Stimulated activated naive CD8-positive, alpha-beta T cell treated with anti-CD3 and anti-CD28 coated beads, Interleukin-15, Interleukin-2, amounts not matched to agents 100 U/mL and 50 U/mL, for 24 hours (primary cell): ENCODE measurements around the gene C2orf42.
A peak's percentile ranks its signal among the peaks of the same experiment; 100 is the strongest.
"Not testable (repeated sequence)": the region's sequence is repeated elsewhere in the genome, so short reads cannot be mapped to it uniquely, and the experiment has no call there.

Source experiments
- ATAC-seq: fragments of 150-1000 bp; cut with Tn5 transposase; one replicate; pipeline ENCODE4 v1.10.0; 2021
- DNase-seq: peaks from one replicate; pipeline ENCODE4 v3.0.0; 2021

Gene C2orf42

DNA sequence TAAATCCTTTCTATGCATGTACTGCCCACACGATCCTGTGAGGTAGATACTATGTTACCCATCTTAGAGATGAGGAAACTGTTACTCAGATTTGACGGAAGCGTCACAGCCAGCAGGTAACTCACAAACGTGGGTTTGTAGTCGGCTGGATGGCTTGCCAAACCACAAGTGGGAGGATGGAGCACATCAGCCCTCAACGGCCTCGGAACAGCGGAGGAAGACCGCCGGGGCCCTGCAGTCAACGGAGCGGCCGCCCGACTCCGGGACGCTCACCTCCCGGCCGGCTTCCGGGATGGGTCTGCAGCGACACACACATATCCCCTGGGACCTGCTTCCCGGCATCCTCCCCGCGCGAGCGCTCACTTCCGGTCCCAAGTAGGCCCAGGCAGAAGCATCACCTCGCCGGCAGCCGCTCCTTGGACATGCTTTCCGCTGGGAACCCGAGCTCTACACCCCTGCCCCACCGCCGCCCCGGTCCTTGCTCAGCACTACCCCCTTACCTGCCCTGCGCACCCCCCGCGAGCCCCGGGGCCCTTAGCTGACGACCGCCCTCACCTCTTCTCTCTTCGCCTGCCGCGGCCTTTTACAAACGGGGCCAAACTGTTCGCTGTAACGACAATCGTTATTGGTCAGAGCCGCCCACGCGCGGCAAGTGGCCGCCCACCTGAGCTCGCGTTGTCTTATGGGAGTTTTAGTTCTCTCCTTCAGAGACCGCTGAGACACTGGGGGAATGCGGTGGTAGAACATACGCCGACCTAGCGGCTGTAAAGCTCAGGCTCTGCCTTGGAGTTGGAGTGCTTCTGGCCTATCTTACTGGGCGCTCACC lies at the start of gene C2orf42:
C2orf42 (minus strand) TSS at position 602 of the 826 bp plus-strand sequence. CDS start 9,034 bp downstream, outside the sequence.
- ATAC-seq (peak; percentile 93), DNase-seq (peak; percentile 95)

DNA sequence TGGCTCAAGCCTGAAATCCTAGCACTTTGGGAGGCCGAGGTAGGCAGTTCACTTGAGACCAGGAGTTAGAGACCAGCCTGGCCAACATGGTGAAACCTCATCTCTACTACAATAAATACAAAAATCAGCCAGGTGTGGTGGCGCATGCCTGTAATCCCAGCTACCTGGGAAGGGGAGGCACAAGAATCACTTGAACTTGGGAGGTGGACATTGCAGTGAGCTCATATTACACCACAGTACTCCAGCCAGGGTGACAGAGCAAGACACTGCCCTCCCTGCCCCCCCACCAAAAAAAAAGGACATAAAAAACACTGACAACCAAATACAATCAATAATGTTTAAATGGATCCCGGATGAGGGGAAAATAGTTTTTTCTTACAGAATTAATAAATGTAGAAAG lies 49.8 kb upstream of the C2orf42 start:
- DNase-seq (no peak), ATAC-seq (no peak)

DNA sequence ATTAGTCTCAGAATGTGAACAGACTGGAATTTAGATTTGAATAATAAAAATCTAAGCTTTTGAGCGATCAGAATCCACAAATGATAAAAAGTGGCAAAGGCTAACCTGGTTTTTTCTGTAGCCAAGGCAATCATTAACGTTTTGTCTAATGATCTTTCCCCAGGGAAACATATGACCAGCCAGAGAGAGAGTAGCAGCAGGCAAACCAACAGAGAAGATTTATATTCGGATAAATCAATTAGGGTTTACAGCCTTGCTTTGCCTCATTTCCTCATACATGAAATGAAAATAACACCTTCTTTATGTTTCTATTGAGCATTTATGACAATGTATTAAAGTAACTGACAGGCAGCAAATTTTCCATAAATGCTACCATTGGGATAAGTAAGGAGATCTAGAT lies 43.1 kb upstream of the C2orf42 start:
- no peak for ATAC-seq

DNA sequence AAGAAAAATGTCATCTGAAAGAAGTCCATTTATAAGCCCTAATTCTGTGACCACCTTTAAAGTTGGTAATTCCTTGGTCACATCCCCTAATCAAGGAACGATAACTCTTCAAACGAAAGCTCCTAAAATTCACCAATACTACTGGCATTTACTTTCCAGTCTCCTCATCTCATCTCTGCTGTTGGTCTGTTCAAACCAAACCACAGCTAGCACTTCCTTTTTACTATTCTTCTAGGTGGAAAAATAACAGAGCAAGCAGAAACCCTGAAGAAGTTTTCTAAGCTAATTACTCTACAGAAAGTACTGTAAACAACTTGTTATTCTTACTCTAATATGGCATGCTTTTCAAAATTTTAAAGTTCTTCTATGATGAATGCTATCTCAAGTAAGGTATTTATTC lies 36.0 kb upstream of the C2orf42 start:
- ATAC-seq: no peak
- DNase-seq: no peak

More for the DNA sequence above, 43.1 kb upstream of the C2orf42 start:
- DNase-seq: no peak

DNA sequence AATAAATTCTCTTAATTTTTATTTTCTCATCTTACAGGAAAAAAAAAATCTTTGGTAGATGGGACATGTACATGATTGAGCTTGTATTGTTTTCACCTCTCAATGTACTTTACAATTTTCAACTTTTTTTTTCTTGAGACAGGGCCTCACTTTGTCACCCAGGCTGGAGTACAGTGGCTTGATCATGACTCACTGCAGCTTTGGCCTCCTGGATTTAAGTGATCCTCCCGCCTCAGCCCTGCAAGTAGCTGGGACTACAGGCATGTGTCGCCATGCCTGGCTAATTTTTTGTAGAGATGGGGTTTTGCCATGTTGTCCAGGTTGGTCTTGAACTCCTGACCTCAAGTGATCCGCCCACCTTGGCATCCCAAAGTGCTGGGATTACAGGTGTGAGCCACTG lies 32.5 kb upstream of the C2orf42 start:
- not testable (repeated sequence) for DNase-seq, ATAC-seq

DNA sequence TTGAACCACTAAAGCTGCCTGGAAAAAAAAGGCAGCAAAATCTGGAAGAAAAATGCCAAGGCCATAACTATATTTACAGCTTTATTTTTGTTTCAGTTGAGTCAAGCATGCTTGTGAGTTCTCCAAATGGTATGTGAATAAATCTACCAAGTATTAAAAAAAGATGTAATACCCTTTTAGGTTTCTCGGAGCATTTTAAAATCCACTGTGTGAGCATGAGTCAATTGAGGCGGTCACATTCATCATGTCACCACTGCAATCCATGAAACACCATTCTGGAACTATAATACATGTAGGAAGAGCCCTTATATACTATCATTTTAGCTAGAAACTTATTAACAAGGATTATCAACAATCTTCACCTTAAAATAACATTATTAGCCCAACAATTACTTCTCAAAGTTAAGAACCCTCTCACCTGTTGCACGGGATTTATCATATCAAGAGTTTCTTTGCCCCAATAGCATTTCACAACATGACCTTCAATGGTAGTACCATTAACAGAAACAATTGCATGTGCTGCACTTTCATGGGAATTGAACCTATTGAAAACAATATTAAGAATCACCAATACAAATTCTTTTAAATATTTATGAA lies 24.2 kb upstream of the C2orf42 start:
- DNase-seq: no peak
- ATAC-seq: no peak

DNA sequence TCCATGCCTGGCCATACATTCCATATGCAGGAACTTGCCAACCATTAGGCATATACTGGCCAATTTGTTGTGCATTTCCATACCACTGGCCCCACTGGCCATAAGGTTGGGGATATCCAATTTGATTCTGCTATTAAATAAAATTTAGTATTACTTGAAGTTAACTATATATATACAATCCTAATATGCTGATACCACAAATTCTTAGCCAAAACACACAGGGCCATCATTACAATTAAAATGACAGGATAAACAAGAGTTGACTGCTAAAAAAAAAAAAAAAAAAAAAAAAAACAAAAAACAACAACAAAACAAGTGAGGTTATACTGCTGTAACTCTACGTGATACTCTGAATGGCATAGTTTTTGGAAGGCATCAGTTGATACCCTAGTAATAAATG lies 23.5 kb upstream of the C2orf42 start:
- no peak for ATAC-seq
- DNase-seq: no peak

DNA sequence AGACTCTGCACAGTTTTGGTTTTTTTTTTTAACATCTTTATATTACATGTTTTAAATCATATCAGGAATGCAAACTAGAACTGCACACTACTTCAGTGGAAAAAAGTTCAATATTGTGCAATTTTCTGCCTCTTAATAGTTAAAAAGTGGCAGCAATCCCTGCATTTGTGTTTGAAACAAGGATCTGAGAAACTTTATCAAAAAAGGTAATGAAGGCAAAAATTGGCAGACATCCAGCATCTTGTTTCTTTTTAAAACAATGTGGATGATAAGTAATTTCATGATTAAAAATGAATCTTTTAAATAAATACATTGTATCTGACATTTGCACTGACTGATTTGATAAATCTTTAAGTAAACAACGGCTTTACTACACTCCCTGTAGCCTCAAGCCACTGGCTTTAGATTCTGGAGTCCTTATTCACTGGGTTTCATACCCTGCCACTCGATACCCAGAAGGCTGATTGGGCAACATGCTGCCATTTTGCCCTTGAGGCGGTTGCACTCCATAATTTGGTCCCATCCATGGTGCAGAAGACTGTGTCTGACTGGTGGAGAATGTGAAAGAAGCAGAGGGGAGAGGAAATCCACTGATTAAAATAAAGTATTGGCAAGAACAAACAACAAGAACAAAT lies 21.6 kb upstream of the C2orf42 start:
- DNase-seq: no peak
- ATAC-seq: no peak

DNA sequence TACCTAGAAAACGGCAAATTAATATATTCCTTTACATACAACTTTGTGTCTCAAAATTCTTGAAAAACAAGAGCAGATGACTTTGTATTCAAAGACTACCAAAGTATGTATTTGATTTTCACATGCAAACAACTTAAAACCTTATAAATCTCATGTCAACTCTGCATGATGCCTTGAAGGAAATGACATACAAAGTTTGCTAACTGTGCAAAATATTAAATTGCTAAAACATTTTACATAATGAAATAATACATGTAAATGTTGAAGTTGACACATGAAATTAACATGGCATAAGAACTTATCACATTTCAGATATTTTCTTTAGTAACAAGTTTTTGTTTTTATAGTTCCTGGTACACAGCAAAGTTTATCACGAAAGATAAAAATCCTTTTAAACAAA lies 20.8 kb upstream of the C2orf42 start:
- DNase-seq (no peak), ATAC-seq (no peak)

DNA sequence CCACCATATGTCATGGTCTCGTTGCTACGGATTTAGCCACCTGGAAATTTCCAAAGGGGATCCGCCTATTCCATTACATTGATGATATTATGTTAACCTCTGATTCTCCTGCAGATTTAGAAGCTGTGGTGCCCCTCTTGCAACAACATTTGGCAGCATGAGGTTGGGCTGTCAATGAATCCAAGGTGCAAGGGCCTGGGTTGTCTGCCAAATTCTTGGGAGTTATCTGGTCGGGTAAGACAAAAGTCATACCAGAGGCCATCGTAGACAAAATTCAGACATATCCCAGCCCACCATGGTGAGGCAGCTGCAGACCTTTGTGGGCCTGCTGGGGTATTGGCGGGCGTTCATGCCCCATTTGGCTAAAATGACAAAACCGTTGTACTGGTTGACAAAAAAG lies 13.6 kb upstream of the C2orf42 start:
- ATAC-seq (no peak), DNase-seq (no peak)

DNA sequence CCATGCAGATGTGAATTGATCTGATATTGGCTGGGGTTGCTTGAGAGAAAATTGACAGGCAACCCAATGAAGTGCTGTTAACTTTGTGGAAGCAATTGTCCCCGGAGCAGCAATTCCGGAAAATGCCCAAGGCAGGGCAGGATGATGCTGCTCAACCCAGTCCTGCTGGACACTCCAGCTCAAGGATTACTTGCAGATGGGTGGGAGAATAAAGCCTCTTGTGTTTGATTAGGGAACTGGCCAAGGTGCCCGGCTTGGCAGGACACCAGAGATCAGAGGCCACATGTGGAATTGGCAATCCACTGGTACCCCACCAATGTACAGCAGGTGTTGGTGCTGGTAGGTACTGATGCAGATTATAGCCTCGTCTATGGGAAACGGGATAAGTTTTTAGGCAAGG lies 12.3 kb upstream of the C2orf42 start:
- DNase-seq (no peak), ATAC-seq (no peak)

DNA sequence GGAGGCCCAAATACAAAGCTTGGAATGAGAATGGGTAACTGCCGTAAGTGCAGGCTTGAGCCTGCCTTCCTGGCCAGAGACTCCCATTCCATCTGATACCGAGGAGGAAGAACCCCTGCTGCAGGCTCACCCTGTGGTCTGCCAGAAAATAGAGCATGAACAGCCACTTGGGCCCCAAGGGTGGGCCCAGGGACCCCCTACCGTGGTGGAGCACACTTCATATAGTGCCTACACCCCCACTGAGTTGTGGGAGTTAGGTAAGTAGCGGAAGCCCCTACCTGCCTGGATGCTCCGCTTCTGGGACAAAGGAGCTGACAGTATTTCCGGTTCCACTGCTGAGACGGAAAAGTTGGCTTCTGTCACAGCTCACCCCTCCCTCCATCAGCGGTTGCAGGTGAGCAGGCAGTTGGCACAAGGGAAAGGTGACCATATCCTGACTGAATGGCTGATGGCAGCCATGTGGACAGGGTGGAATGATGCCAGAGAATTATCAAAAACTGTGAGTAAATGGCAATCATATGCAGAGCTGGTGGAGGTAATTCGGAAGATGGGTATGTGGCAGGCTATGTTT lies 11.5 kb upstream of the C2orf42 start:
- no peak for DNase-seq
- ATAC-seq: no peak

DNA sequence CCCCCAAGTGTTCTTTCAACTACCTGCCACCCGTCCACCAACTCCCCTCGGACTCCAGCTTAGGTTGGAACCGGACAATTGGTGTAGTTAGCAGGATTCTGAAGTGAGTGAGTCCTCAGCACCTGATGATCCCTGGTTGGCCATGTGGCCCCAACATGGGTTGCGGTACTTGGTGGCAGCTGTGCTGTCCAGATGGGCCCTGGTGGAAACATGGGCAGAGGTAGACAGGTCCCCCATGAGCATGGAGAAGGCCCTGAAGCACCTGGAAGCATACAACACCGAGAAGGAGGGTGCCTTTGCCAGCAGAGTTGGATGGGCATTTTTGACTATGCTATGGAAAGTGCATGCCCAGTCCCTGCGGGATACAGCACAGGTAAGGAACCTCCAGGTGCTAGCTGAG lies 11.0 kb upstream of the C2orf42 start:
- ATAC-seq: no peak
- DNase-seq: no peak

DNA sequence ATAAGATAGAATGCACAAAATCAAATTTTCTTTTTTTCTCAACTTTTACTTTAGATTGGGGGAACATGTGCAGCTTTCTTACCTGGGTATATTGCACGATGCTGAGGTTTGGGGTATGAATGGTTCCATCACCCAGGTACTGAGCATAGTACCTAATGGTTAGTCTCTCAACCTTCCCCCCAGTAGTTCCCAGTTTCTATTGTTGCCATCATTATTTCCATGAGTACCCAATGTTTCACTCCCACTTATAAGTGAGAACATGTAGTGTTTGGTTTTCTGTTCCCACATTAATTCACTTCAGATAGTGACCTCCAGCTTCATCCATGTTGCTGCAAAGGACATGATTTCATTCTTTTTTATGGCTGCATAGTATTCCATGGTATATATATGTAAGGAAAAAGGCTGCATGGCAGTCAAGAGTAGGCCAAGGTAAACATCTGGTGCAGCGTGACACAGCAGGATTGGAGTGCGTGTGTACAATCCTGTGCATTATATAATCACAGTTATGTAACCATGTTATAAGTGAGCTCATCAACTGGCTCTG lies 10.5 kb upstream of the C2orf42 start:
- ATAC-seq (no peak), DNase-seq (no peak)

DNA sequence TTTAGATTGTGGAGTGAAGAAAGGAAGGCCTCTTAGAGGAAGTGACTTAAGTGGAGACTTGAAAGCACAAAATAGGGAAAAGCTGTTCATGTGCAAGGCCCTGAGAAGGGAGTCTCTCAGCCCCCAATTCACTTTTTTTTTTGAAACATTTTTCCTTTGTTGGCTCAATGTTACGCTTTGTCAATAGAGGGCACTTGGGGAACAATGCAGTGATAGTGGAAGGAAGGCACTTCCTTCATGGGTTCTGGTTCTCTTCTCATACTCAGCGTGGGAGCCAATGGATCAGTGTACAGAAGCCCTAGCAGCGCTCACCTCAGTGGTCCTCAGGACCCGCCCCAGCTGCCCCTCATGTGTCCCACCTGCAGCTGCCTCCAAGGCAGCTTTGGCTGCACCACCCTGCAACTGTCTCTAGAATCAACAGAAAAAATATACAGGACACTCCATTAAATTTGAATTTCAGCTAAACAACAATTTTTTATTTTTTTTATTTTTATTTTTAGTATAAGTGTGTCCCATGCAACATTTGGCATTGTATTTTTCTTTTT lies 8.6 kb upstream of the C2orf42 start:
- ATAC-seq: no peak
- DNase-seq: no peak

DNA sequence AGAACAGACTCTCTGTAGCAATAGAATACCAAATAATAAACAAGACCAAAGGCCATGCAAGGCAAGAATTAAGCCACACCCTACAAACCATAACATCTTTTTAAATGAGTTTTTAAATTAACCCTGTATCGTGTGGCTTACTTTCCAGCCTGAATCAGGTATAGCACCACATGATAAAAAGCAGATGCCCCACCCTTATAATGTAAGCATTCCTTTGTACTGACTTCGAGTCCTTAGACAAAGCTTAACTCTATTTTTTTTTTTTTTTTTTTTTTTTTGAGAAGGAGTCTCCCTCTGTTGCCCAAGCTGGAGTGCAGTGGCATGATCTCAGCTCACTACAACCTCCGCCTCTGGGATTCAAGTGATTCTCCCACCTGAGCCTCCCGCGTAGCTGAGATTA lies 1.7 kb upstream of the C2orf42 start:
- DNase-seq: no peak

DNA sequence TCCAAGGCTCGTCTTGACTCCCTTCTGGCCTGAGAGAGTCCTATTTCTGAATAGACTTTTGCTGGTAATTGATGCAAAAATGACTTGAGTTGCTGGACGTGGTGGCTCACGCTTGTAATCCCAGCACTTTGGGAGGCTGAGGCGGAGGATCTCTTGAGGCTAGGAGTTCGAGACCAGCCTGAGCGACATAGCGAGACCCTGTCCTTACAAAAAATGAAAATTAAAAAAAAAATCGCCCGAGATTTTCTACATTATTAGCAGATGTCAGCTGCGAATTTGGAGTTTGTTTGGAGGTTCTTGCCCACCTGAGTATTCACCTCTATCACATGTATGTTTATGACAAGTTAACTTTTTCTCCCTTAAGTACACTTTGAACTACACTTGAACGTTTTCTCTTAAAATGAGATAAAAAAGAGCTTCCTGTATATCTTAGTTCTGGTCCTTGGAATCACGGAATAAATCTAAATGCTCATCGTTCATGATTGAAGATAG lies 471 bp upstream of the C2orf42 start:
- ATAC-seq: no peak

More for the DNA sequence above, 1.7 kb upstream of the C2orf42 start:
- no peak for ATAC-seq

DNA sequence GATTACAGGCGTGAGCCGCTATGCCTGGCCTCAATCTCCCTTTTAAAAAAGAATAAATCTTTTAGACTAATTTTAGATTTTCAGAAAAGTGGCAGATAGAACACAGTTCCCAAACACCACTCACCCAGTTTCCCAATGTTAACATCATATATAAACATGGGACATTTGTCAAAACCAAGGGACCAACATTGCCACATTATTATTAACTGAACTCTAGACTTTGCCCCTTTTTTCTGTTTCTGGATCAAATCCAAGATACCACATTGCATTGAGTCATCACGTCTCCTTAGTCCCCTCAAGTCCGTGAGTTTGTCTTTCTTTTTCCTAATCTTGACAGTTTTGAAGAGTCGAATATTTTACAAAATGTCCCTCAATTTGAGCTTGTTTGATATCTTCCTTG lies 2.4 kb downstream of the C2orf42 start:
- DNase-seq: no peak
- no peak for ATAC-seq

More for the DNA sequence above, 471 bp upstream of the C2orf42 start:
- no peak for DNase-seq

DNA sequence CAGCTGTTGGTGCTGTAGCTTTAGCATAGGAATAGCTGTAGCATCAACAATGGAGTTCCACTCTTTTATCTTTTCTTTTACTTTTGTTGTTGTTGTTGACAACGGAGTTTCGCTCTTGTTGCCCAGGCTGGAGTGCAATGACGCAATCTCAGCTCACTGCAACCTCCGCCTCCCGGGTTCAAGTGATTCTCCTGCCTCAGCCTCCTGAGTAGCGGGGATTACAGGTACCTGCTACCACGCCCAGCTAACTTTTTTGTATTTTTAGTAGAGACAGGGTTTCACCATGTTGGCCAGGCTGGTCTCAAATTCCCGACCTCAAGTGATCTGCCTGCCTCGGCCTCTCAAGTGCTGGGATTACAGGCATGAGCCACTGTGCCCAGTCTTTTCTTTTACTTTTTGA lies 3.6 kb downstream of the C2orf42 start:
- ATAC-seq, DNase-seq: not testable (repeated sequence)

DNA sequence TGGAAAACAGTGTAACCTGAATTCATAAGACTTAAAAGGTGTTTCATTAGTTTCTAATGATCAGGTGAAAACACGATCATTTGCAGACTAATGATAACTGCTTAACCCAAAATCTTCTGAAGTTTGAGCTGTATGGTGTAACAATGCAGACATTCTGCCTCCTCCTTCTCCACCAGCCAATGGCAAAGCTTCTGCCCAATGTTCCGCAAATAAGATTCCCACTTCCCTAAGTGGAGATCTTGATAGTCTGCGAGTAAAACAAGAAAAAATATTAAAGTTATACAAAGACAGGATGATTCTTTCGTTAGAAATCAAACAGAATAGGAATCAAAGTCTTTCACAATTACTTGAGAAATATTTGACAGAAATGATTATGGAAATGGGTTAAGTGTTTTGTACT lies 8.1 kb downstream of the C2orf42 start:
- no peak for ATAC-seq

DNA sequence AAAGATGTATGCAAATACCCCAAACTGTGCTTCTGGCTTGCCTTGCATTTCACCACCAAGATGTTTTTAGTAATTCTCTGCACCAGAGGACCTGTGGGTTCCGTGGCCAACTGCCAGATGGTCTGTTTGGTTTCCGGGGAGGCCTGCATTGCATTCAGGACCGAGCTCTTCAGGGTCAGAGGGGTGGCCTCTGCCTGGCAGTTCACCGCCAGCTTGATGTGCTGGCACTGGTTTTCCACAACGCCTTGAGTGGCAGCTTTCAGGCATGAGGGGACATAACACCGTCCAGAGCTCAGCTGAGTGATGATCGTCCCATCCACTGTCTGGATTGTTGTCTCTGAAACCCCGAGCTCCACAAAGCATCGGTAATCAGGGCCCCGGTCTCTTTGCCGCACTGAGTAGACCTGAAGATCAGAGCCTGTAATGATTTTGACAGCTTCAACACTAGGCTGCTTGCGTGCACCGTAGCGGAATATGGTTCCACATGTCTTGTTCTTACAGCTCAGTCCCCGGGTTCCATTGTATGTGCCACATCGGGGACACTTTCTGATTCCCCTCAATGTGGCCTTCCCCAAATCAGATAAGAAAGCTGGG lies 9.4 kb downstream of the C2orf42 start:
- ATAC-seq (no peak), DNase-seq (no peak)

More for the DNA sequence above, 8.1 kb downstream of the C2orf42 start:
- no peak for DNase-seq

DNA sequence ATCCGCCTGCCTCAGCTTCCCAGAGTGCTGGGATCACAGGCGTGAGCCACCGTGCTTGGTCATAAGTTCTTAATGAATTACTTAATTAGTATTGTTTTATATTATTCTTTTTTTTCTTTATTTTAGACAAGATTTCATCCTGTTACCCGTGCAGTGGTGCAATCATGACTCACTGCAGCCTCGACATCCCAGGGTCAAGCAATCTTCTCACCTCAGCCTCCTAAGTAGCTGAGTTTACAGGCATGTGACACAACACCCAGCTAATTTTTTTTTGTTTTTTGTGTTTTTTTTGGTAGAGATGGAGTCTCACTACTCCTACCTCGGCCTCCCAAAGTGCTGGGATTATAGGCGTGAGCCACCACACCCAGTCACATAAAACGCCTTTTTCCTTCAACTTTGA lies 17.3 kb downstream of the C2orf42 start:
- DNase-seq (no peak), ATAC-seq (no peak)
